ENCODE data around the gene SP100.
A peak's percentile ranks its signal among the peaks of the same experiment; 100 is the strongest.

SP100 gene

GRCh38 chr2:230410861-230411569 lies 5.0 kb upstream of the SP100 start:
- H3K9me3 Mint-ChIP-seq = no peaks in the 10 kb centered on the region
- H3K4me3 Mint-ChIP-seq = peak overlapping the region; percentile 94
- intact Hi-C loops (cut with micrococcal nuclease) = loop anchor here (5.0 to 10.0 kb wide), 2 partner anchors 41 to 304 kb away; partner anchors contain the start of gene CAB39
- peak overlapping the region; percentile 96 for H3K27ac Mint-ChIP-seq
- peaks cover 9% of the 10 kb centered on the region for H3K36me3 Mint-ChIP-seq (ENCODE audit: low read depth)
- H3K4me1 Mint-ChIP-seq (ENCODE audit: low read depth) = peaks cover 65% of the 10 kb centered on the region
- peaks cover 5% of the 10 kb centered on the region for H3K27me3 Mint-ChIP-seq

GRCh38 chr2:230411570-230412370 lies 4.2 kb upstream of the SP100 start:
- H3K36me3 Mint-ChIP-seq (ENCODE audit: low read depth) = peaks cover 16% of the 10 kb centered on the region
- H3K9me3 Mint-ChIP-seq = no peaks in the 10 kb centered on the region
- H3K27me3 Mint-ChIP-seq = peaks cover 5% of the 10 kb centered on the region
- peak overlapping the region; percentile 96 for H3K27ac Mint-ChIP-seq
- intact Hi-C loops (cut with micrococcal nuclease) = loop anchor here (5.0 to 10.0 kb wide), 2 partner anchors 41 to 303 kb away; partner anchors contain the start of gene CAB39
- peaks cover 66% of the 10 kb centered on the region for H3K4me1 Mint-ChIP-seq (ENCODE audit: low read depth)
- H3K4me3 Mint-ChIP-seq = peak overlapping the region; percentile 94

GRCh38 chr2:230412371-230412711 lies 3.7 kb upstream of the SP100 start:
- H3K9me3 Mint-ChIP-seq = no peaks in the 10 kb centered on the region
- H3K4me3 Mint-ChIP-seq = peak overlapping the region; percentile 94
- H3K36me3 Mint-ChIP-seq (ENCODE audit: low read depth) = peaks cover 17% of the 10 kb centered on the region
- intact Hi-C loops (cut with micrococcal nuclease) = loop anchor here (5.0 to 10.0 kb wide), 2 partner anchors 40 to 302 kb away; partner anchors contain the start of gene CAB39
- H3K27ac Mint-ChIP-seq = peak overlapping the region; percentile 96
- peaks cover 66% of the 10 kb centered on the region for H3K4me1 Mint-ChIP-seq (ENCODE audit: low read depth)
- peaks cover 5% of the 10 kb centered on the region for H3K27me3 Mint-ChIP-seq

- Mint-ChIP-seq H3K4me3 (peak overlapping the region; percentile 14), H3K4me1 (ENCODE audit: low read depth) (peaks cover 66% of the 10 kb centered on the region), H3K27me3 (peaks cover 5% of the 10 kb centered on the region), H3K9me3 (no peaks in the 10 kb centered on the region), H3K27ac (peak overlapping the region; percentile 96), H3K36me3 (ENCODE audit: low read depth) (peaks cover 17% of the 10 kb centered on the region)
- intact Hi-C loops (cut with micrococcal nuclease) = loop anchor here (5.0 to 10.0 kb wide), 2 partner anchors 39 to 302 kb away; partner anchors contain the start of gene CAB39
Measured at GRCh38 chr2:230412846-230413245, 3.2 kb upstream of the SP100 start.

GRCh38 chr2:230413479-230413878 lies 2.5 kb upstream of the SP100 start:
- peaks cover 71% of the 10 kb centered on the region for H3K4me1 Mint-ChIP-seq (ENCODE audit: low read depth)
- no peak overlapping the region for H3K27ac Mint-ChIP-seq
- intact Hi-C loops (cut with micrococcal nuclease) = loop anchor here (5.0 to 10.0 kb wide), 2 partner anchors 39 to 301 kb away; partner anchors contain the start of gene CAB39
- no peak overlapping the region for H3K4me3 Mint-ChIP-seq
- peaks cover 5% of the 10 kb centered on the region for H3K27me3 Mint-ChIP-seq
- H3K9me3 Mint-ChIP-seq = no peaks in the 10 kb centered on the region
- H3K36me3 Mint-ChIP-seq (ENCODE audit: low read depth) = peaks cover 21% of the 10 kb centered on the region

GRCh38 chr2:230414302-230414701 lies 1.7 kb upstream of the SP100 start:
- peaks cover 5% of the 10 kb centered on the region for H3K27me3 Mint-ChIP-seq
- intact Hi-C loops (cut with micrococcal nuclease) = loop anchor here (5.0 to 10.0 kb wide), 2 partner anchors 38 to 300 kb away; partner anchors contain the start of gene CAB39
- peaks cover 29% of the 10 kb centered on the region for H3K36me3 Mint-ChIP-seq (ENCODE audit: low read depth)
- no peak overlapping the region for H3K4me3 Mint-ChIP-seq
- peaks cover 74% of the 10 kb centered on the region for H3K4me1 Mint-ChIP-seq (ENCODE audit: low read depth)
- H3K27ac Mint-ChIP-seq = peak overlapping the region; percentile 96
- no peaks in the 10 kb centered on the region for H3K9me3 Mint-ChIP-seq

- no peaks in the 10 kb centered on the region for H3K27me3 Mint-ChIP-seq
- H3K36me3 Mint-ChIP-seq (ENCODE audit: low read depth) = peaks cover 42% of the 10 kb centered on the region
- H3K27ac Mint-ChIP-seq = no peak overlapping the region
- no peaks in the 10 kb centered on the region for H3K9me3 Mint-ChIP-seq
- H3K4me1 Mint-ChIP-seq (ENCODE audit: low read depth) = peaks cover 70% of the 10 kb centered on the region
- H3K4me3 Mint-ChIP-seq = peak overlapping the region; percentile 65
- intact Hi-C loops (cut with micrococcal nuclease) = loop anchor here (5.0 to 10.0 kb wide), 2 partner anchors 90 to 297 kb away; partner anchors contain the start of genes CAB39 and SP140L
Measured at GRCh38 chr2:230417436-230417835, 1.4 kb downstream of the SP100 start.

- Mint-ChIP-seq H3K9me3 (no peaks in the 10 kb centered on the region), H3K4me1 (ENCODE audit: low read depth) (peaks cover 69% of the 10 kb centered on the region), H3K4me3 (peak overlapping the region; percentile 70), H3K27me3 (no peaks in the 10 kb centered on the region), H3K36me3 (ENCODE audit: low read depth) (peaks cover 50% of the 10 kb centered on the region), H3K27ac (peak overlapping the region; percentile 85)
- intact Hi-C loops (cut with micrococcal nuclease) = loop anchor here (5.0 to 10.0 kb wide), 2 partner anchors 91 to 296 kb away; partner anchors contain the start of genes CAB39 and SP140L
Measured at GRCh38 chr2:230418341-230419016, 2.5 kb downstream of the SP100 start.

- intact Hi-C loops (cut with micrococcal nuclease) = loop anchor here (5.0 to 10.0 kb wide), 2 partner anchors 92 to 296 kb away; partner anchors contain the start of genes CAB39 and SP140L
- peaks cover 57% of the 10 kb centered on the region for H3K36me3 Mint-ChIP-seq (ENCODE audit: low read depth)
- H3K27ac Mint-ChIP-seq = no peak overlapping the region
Measured at GRCh38 chr2:230419181-230419580, 3.2 kb downstream of the SP100 start.

GRCh38 chr2:230422149-230422548 lies 6.1 kb downstream of the SP100 start:
- intact Hi-C loops (cut with micrococcal nuclease) = loop anchor here (5.0 kb wide), 1 partner anchor 215 kb away; no protein-coding TSS in a partner anchor
- Mint-ChIP-seq H3K27me3 (no peaks in the 10 kb centered on the region), H3K4me3 (no peak overlapping the region), H3K27ac (no peak overlapping the region), H3K4me1 (ENCODE audit: low read depth) (peaks cover 80% of the 10 kb centered on the region), H3K9me3 (no peaks in the 10 kb centered on the region), H3K36me3 (ENCODE audit: low read depth) (peaks cover 74% of the 10 kb centered on the region)

More at GRCh38 chr2:230419181-230419580, 3.2 kb downstream of the SP100 start:
- peaks cover 69% of the 10 kb centered on the region for H3K4me1 Mint-ChIP-seq (ENCODE audit: low read depth)
- H3K27me3 Mint-ChIP-seq = no peaks in the 10 kb centered on the region
- no peak overlapping the region for H3K4me3 Mint-ChIP-seq
- no peaks in the 10 kb centered on the region for H3K9me3 Mint-ChIP-seq

GRCh38 chr2:230423851-230424458 lies 8.0 kb downstream of the SP100 start:
- Mint-ChIP-seq H3K4me3 (no peak overlapping the region), H3K9me3 (peaks cover 14% of the 10 kb centered on the region), H3K27me3 (no peaks in the 10 kb centered on the region), H3K27ac (no peak overlapping the region), H3K4me1 (ENCODE audit: low read depth) (peaks cover 71% of the 10 kb centered on the region), H3K36me3 (ENCODE audit: low read depth) (peaks cover 83% of the 10 kb centered on the region)
- intact Hi-C loops (cut with micrococcal nuclease) = loop anchor here (5.0 kb wide), 1 partner anchor 217 kb away; no protein-coding TSS in a partner anchor

GRCh38 chr2:230425377-230425776 lies 9.4 kb downstream of the SP100 start:
- H3K9me3 Mint-ChIP-seq = peaks cover 28% of the 10 kb centered on the region
- H3K27ac Mint-ChIP-seq = no peak overlapping the region
- no peak overlapping the region for H3K4me3 Mint-ChIP-seq

GRCh38 chr2:230429513-230429912 lies 13.5 kb downstream of the SP100 start:
- Mint-ChIP-seq H3K27me3 (no peaks in the 10 kb centered on the region), H3K36me3 (ENCODE audit: low read depth) (peaks cover 74% of the 10 kb centered on the region), H3K27ac (no peak overlapping the region), H3K9me3 (peaks cover 28% of the 10 kb centered on the region), H3K4me1 (ENCODE audit: low read depth) (peaks cover 52% of the 10 kb centered on the region), H3K4me3 (no peak overlapping the region)
- intact Hi-C loops (cut with micrococcal nuclease) = no loop called here

More at GRCh38 chr2:230425377-230425776, 9.4 kb downstream of the SP100 start:
- peaks cover 72% of the 10 kb centered on the region for H3K4me1 Mint-ChIP-seq (ENCODE audit: low read depth)
- intact Hi-C loops (cut with micrococcal nuclease) = no loop called here
- no peaks in the 10 kb centered on the region for H3K27me3 Mint-ChIP-seq
- H3K36me3 Mint-ChIP-seq (ENCODE audit: low read depth) = peaks cover 93% of the 10 kb centered on the region

Data from dendritic cell treated with granulocyte-macrophage colony-stimulating factor and Interleukin-4, amounts not matched to agents 40 ng/mL and 50 ng/mL, for 4 days (primary cell).